Measurements from ENCODE around the gene USP6NL.

The USP6NL gene

DNA sequence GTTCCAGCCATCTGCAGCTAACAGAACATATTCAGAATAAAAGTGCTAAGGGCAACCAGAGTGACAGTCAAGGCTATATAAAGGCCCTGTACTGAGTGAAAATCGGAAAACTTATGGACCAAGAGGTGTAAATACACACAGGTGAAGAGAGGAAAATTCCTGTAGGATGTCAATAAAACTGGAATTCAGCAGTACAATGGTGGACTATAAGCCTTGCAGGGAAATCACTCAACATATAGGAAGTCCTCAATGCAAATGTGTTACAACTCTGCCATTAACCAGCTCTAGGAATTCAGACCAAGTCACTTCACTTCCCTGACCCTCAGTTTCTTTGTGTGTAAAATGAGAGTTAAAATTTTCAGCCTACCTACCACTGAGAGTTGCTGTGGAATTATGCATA, 7.7 kb downstream of the USP6NL start:
- Histone ChIP-seq H3K9me3 (ENCODE audit: insufficient read depth, low read length) (no peaks in the 10 kb centered on the region), H3K4me2 (ENCODE audit: low read length) (peak overlapping the region; percentile 28; the same call in 1 of the 2 replicates), H2AFZ (ENCODE audit: low read depth, low read length) (no peak overlapping the region), H3K27me3 (ENCODE audit: low read depth, low read length) (no peaks in the 10 kb centered on the region), H3K79me2 (ENCODE audit: low read length) (peaks cover 78% of the 10 kb centered on the region), H3K9ac (ENCODE audit: low read length) (no peak overlapping the region), H3K4me3 (ENCODE audit: low read length) (no peak overlapping the region), H3K27ac (ENCODE audit: low read length) (no peak overlapping the region), H3K4me1 (ENCODE audit: low read length) (peaks cover 67% of the 10 kb centered on the region), H4K20me1 (ENCODE audit: insufficient read depth, low read length) (peaks cover 25% of the 10 kb centered on the region), H3K36me3 (replicated peaks; ENCODE audit: low read depth, low read length) (no peaks in the 10 kb centered on the region)
- no peak for TF ChIP-seq EZH2phosphoT487 (IDR thresholded peaks at IDR 0.05; ENCODE audit: low read depth)
- TF ChIP-seq, protein P1, sequence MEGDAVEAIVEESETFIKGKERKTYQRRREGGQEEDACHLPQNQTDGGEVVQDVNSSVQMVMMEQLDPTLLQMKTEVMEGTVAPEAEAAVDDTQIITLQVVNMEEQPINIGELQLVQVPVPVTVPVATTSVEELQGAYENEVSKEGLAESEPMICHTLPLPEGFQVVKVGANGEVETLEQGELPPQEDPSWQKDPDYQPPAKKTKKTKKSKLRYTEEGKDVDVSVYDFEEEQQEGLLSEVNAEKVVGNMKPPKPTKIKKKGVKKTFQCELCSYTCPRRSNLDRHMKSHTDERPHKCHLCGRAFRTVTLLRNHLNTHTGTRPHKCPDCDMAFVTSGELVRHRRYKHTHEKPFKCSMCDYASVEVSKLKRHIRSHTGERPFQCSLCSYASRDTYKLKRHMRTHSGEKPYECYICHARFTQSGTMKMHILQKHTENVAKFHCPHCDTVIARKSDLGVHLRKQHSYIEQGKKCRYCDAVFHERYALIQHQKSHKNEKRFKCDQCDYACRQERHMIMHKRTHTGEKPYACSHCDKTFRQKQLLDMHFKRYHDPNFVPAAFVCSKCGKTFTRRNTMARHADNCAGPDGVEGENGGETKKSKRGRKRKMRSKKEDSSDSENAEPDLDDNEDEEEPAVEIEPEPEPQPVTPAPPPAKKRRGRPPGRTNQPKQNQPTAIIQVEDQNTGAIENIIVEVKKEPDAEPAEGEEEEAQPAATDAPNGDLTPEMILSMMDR (IDR thresholded peaks at IDR 0.05; ENCODE audit: low read depth, low read length) = no peak

DNA sequence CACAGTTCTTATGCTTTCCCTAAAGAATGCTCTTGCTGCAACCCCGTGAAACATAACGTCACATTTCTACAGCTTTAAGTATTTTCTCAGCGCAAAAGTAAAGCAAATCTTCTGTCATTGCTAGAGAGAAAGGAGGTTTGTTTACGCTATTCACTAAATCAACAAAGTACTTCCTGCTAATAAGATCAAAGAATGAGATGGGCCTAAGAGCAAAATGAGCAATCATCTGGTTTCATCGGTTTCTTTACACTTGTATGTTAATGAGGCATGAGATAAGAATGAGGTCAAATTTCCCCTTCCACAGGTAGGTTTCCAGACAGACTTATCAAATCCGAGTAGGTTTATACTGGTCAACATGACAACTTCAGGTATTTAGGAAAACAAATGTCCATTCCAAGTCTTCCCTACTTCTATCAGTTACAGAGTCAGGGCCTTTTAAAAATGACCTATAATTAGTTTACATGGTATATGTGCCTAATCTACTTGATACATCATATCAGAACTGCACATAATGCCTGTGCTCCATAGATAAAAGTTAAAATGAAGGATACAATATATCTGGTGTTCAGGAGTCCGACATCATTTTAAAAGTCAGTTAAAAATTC, 8.4 kb downstream of the USP6NL start:
- TF ChIP-seq EZH2phosphoT487 (IDR thresholded peaks at IDR 0.05; ENCODE audit: low read depth) = no peak

DNA sequence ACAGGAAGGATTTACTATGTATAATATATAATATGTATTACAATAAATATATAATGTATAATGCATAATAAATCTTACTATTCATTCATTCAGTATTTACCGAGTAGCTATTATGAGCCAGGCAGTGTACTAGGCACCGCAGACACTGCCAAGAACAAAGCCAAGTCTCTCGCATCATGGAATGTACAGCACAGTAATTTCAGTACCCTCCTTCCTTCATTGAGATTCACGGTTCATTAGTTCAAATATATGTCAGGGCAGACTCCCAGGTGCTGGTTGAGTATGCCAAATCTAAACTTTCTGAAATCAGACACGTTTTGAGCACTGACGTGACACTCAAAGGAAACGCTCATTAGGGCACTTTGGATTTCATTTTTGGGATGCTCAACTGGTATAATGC, 9.1 kb downstream of the USP6NL start:
- no peak overlapping the region for H3K27ac ChIP-seq (ENCODE audit: low read length)
- peak overlapping the region; percentile 37; the same call in 1 of the 2 replicates for H3K4me3 ChIP-seq (ENCODE audit: low read length)
- no peak overlapping the region for H2AFZ ChIP-seq (ENCODE audit: low read depth, low read length)
- TF ChIP-seq, protein P1 (IDR thresholded peaks at IDR 0.05; ENCODE audit: low read depth, low read length) = no peak
- TF ChIP-seq EZH2phosphoT487 (IDR thresholded peaks at IDR 0.05; ENCODE audit: low read depth) = no peak
- H3K79me2 ChIP-seq (ENCODE audit: low read length) = peaks cover 75% of the 10 kb centered on the region
- H3K9me3 ChIP-seq (ENCODE audit: insufficient read depth, low read length) = no peaks in the 10 kb centered on the region
- no peaks in the 10 kb centered on the region for H3K36me3 ChIP-seq (replicated peaks; ENCODE audit: low read depth, low read length)
- peaks cover 22% of the 10 kb centered on the region for H4K20me1 ChIP-seq (ENCODE audit: insufficient read depth, low read length)
- H3K4me1 ChIP-seq (ENCODE audit: low read length) = peaks cover 53% of the 10 kb centered on the region
- no peaks in the 10 kb centered on the region for H3K27me3 ChIP-seq (ENCODE audit: low read depth, low read length)
- no peak overlapping the region for H3K9ac ChIP-seq (ENCODE audit: low read length)
- H3K4me2 ChIP-seq (ENCODE audit: low read length) = peak overlapping the region; percentile 68

More for the DNA sequence above, 8.4 kb downstream of the USP6NL start:
- H3K9me3 ChIP-seq (ENCODE audit: insufficient read depth, low read length) = no peaks in the 10 kb centered on the region
- peak overlapping the region; percentile 68 for H3K4me2 ChIP-seq (ENCODE audit: low read length)
- H3K27me3 ChIP-seq (ENCODE audit: low read depth, low read length) = no peaks in the 10 kb centered on the region
- H2AFZ ChIP-seq (ENCODE audit: low read depth, low read length) = no peak overlapping the region
- no peak overlapping the region for H3K9ac ChIP-seq (ENCODE audit: low read length)
- H3K4me1 ChIP-seq (ENCODE audit: low read length) = peaks cover 60% of the 10 kb centered on the region
- H3K79me2 ChIP-seq (ENCODE audit: low read length) = peaks cover 74% of the 10 kb centered on the region
- H3K36me3 ChIP-seq (replicated peaks; ENCODE audit: low read depth, low read length) = no peaks in the 10 kb centered on the region
- no peak overlapping the region for H3K27ac ChIP-seq (ENCODE audit: low read length)
- peak overlapping the region; percentile 37; the same call in 1 of the 2 replicates for H3K4me3 ChIP-seq (ENCODE audit: low read length)
- H4K20me1 ChIP-seq (ENCODE audit: insufficient read depth, low read length) = peaks cover 22% of the 10 kb centered on the region

DNA sequence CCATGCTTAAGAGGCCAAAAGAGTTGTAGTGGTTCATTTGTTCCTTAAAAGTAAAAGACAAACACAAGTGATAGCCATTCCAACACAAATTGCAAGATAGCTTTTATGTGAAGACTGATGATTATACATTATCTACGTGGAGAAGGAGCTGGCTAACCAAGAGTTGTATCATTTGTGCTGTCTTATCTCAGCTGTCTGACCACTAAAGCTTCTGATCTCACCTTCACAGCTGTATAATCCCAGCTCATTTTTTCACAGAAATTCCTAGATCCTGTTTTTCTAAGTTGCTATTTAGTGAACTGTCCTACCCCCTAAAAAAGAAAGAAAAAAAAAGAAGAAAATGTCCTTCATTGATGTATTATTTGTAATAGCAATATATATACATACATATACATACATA, 9.8 kb downstream of the USP6NL start:
- H3K27me3 ChIP-seq (ENCODE audit: low read depth, low read length) = no peaks in the 10 kb centered on the region
- H3K4me2 ChIP-seq (ENCODE audit: low read length) = peak overlapping the region; percentile 41; the same call in 1 of the 2 replicates
- H3K9me3 ChIP-seq (ENCODE audit: insufficient read depth, low read length) = no peaks in the 10 kb centered on the region
- H3K79me2 ChIP-seq (ENCODE audit: low read length) = peaks cover 68% of the 10 kb centered on the region
- H3K36me3 ChIP-seq (replicated peaks; ENCODE audit: low read depth, low read length) = no peaks in the 10 kb centered on the region
- H3K27ac ChIP-seq (ENCODE audit: low read length) = no peak overlapping the region
- no peak overlapping the region for H3K4me3 ChIP-seq (ENCODE audit: low read length)
- no peak for TF ChIP-seq EZH2phosphoT487 (IDR thresholded peaks at IDR 0.05; ENCODE audit: low read depth)
- TF ChIP-seq, protein P1 (IDR thresholded peaks at IDR 0.05; ENCODE audit: low read depth, low read length) = no peak
- H4K20me1 ChIP-seq (ENCODE audit: insufficient read depth, low read length) = peaks cover 22% of the 10 kb centered on the region
- H3K4me1 ChIP-seq (ENCODE audit: low read length) = peaks cover 47% of the 10 kb centered on the region
- no peak overlapping the region for H3K9ac ChIP-seq (ENCODE audit: low read length)
- no peak overlapping the region for H2AFZ ChIP-seq (ENCODE audit: low read depth, low read length)
